ENCODE results near the gene UBE2I. TPM values are rescaled to one million over a fixed set of nuclear protein-coding genes. Genes with fewer than 3 reads are reported as not detected.

UBE2I gene
- total and polyA plus RNA-seq, 2 of the 4 experiments (the other 2 are of a cell fraction) = 30.8 to 140 TPM

DNA sequence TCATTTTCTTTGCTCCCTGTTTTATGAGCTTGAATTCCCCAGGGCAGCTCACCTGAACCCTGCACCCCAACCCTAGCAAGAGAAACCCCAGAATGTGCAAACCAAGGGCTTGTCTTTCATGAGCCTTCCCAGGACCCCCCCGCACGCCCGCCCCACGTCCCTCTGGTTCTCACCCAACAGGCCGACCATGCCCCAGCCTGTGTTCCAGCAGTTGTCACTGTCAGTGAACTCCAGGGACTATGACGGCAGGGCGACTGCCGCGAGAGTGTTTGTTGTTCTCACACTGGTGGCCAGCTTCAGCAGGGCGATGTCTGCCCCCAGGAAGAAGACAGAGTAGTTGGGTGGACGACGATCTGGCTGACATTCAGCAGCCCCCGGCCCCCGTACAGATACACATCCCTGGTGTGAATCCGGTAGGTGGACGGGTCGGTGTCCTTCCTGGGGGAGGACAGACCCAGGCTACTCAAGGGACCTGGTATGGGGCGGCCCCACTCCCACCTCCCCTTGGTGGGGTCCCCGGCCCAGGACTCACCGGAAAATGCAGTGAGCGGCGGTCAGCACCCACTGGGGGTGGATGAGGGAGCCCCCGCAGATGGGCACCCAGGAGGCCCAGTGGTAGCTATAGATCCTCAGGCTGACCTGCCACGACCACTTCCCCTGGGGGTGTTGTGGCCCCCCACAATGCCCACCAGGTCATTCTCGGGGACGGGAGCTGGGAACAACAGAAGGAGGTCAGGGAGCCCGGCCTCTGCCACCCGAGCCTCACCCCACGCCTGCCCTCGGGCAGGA is 33.5 kb upstream of the UBE2I start:
- Histone ChIP-seq H3K56ac (ENCODE audit: extremely low read depth, insufficient read depth, low read length) (no peak overlapping the region), H2BK5ac (ENCODE audit: low read depth, low read length, poor library complexity, severe bottlenecking) (no peak overlapping the region), H3K9me1 (ENCODE audit: insufficient read depth, low read length) (no peaks in the 10 kb centered on the region), H2AK5ac (ENCODE audit: low read depth, low read length) (no peak overlapping the region), H3K36me3 (ENCODE audit: control insufficient read depth, insufficient read depth, low read length) (no peaks in the 10 kb centered on the region), H2BK15ac (ENCODE audit: low read depth, low read length) (no peak overlapping the region), H3K18ac (ENCODE audit: low read depth, low read length) (no peak overlapping the region), H2BK120ac (ENCODE audit: low read depth, low read length) (no peak overlapping the region), H3K9me3 (ENCODE audit: control insufficient read depth, insufficient read depth, low read length) (peaks cover 2% of the 10 kb centered on the region; the same call in 1 of the 2 replicates), H3K23ac (ENCODE audit: low read depth, low read length) (no peak overlapping the region), H2AK9ac (replicated peaks; ENCODE audit: low read depth, low read length, poor library complexity) (no peak overlapping the region), H3K4ac (ENCODE audit: low read depth, low read length) (no peak overlapping the region), H4K20me1 (ENCODE audit: insufficient read depth, low read length) (no peaks in the 10 kb centered on the region), H2BK20ac (ENCODE audit: low read depth, low read length) (no peak overlapping the region), H4K5ac (ENCODE audit: low read depth, low read length) (no peak overlapping the region), H4K91ac (ENCODE audit: insufficient read depth, low read depth, low read length) (no peak overlapping the region), H3K4me1 (ENCODE audit: control insufficient read depth, insufficient read depth, low read length) (no peaks in the 10 kb centered on the region), H3K27me3 (ENCODE audit: control insufficient read depth, insufficient read depth, low read length) (peaks cover 51% of the 10 kb centered on the region), H3K14ac (replicated peaks; ENCODE audit: low read depth, low read length) (no peak overlapping the region), H3K4me2 (ENCODE audit: low read depth, low read length) (no peak overlapping the region), H3K9ac (ENCODE audit: low read depth, low read length) (no peak overlapping the region), H3K4me3 (ENCODE audit: insufficient read depth, low read depth, low read length) (no peak overlapping the region), H3K27ac (ENCODE audit: insufficient read depth, low read length) (no peak overlapping the region), H2AFZ (replicated peaks; ENCODE audit: low read length, poor library complexity) (no peak overlapping the region), H3K79me1 (ENCODE audit: low read depth in 1 of 2, low read length in 2 of 2) (no peaks in the 10 kb centered on the region), H4K8ac (ENCODE audit: low read depth in 2 of 2, low read length in 2 of 2) (no peak overlapping the region)
- DNase-seq = no peak
- intact Hi-C loops (cut with micrococcal nuclease) (no loop called here), in situ Hi-C loops (cut with MboI; ENCODE audit: low sequenced_read_pairs) (no loop called here), dilution Hi-C loops (cut with HindIII; ENCODE audit: low sequenced_read_pairs, unreplicated experiment) (no loop called here)
- ChIA-PET CTCF (no interaction called here), POLR2A (ENCODE audit: unreplicated experiment) (no interaction called here)
- WGBS, 2 experiments (ENCODE audit: extremely low coverage in 2 of 2, insufficient read length in 1 of 2) = 40% methylated on average over 1 of the region's 30 CpGs; no CpG with 5 or more reads in 1 of the 2 experiments
- TF ChIP-seq RAD21 (IDR thresholded peaks at IDR 0.05; ENCODE audit: low read length) (no peak), MAFK (IDR thresholded peaks at IDR 0.05; ENCODE audit: low read depth, low read length) (no peak), MAZ (IDR thresholded peaks at IDR 0.05; ENCODE audit: borderline replicate concordance, low read depth, low read length) (no peak), MXI1 (IDR thresholded peaks at IDR 0.05; ENCODE audit: borderline replicate concordance, low read depth, low read length) (no peak)
- TF ChIP-seq, protein P1, sequence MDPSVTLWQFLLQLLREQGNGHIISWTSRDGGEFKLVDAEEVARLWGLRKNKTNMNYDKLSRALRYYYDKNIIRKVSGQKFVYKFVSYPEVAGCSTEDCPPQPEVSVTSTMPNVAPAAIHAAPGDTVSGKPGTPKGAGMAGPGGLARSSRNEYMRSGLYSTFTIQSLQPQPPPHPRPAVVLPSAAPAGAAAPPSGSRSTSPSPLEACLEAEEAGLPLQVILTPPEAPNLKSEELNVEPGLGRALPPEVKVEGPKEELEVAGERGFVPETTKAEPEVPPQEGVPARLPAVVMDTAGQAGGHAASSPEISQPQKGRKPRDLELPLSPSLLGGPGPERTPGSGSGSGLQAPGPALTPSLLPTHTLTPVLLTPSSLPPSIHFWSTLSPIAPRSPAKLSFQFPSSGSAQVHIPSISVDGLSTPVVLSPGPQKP (IDR thresholded peaks at IDR 0.05; ENCODE audit: borderline replicate concordance, low read depth, low read length) = no peak
- TF ChIP-seq, protein P2, sequence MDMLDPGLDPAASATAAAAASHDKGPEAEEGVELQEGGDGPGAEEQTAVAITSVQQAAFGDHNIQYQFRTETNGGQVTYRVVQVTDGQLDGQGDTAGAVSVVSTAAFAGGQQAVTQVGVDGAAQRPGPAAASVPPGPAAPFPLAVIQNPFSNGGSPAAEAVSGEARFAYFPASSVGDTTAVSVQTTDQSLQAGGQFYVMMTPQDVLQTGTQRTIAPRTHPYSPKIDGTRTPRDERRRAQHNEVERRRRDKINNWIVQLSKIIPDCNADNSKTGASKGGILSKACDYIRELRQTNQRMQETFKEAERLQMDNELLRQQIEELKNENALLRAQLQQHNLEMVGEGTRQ (IDR thresholded peaks at IDR 0.05; ENCODE audit: low read depth, low read length) = no peak
- TF ChIP-seq, protein P3, sequence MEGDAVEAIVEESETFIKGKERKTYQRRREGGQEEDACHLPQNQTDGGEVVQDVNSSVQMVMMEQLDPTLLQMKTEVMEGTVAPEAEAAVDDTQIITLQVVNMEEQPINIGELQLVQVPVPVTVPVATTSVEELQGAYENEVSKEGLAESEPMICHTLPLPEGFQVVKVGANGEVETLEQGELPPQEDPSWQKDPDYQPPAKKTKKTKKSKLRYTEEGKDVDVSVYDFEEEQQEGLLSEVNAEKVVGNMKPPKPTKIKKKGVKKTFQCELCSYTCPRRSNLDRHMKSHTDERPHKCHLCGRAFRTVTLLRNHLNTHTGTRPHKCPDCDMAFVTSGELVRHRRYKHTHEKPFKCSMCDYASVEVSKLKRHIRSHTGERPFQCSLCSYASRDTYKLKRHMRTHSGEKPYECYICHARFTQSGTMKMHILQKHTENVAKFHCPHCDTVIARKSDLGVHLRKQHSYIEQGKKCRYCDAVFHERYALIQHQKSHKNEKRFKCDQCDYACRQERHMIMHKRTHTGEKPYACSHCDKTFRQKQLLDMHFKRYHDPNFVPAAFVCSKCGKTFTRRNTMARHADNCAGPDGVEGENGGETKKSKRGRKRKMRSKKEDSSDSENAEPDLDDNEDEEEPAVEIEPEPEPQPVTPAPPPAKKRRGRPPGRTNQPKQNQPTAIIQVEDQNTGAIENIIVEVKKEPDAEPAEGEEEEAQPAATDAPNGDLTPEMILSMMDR (conservative IDR thresholded peaks at IDR 0.05; ENCODE audit: low read depth, low read length) = no peak
- ATAC-seq (ENCODE audit: low read depth) = no peak
- BruUV-seq (replicated peaks) = no TSS peak
